Activated CD4-positive, alpha-beta T cell treated with anti-CD3 and anti-CD28 coated beads, Interleukin-2, amount 10 ng/mL, durations not matched to agents 24 days and 14 days (primary cell): ENCODE results near the gene NARF. TPM values are rescaled to one million over a fixed set of nuclear protein-coding genes. Genes with fewer than 3 reads are reported as not detected.
"Not testable (repeated sequence)": the region's sequence is repeated elsewhere in the genome, so short reads cannot be mapped to it uniquely, and the experiment has no call there.

Experiments
- DNase-seq: peaks from one replicate; pipeline ENCODE4 v3.0.0; 2022
- H3K27ac Mint-ChIP-seq: one replicate; pipeline ENCODE4 v1.8.0; 2022; ENCODE audit warnings: mild to moderate bottlenecking, mixed read lengths
- H3K27me3 Mint-ChIP-seq: one replicate; pipeline ENCODE4 v1.8.0; 2022; ENCODE audit warnings: mixed read lengths
- H3K36me3 Mint-ChIP-seq: one replicate; pipeline ENCODE4 v1.8.0; 2022; ENCODE audit warnings: low read depth, mild to moderate bottlenecking, mixed read lengths
- H3K4me1 Mint-ChIP-seq: one replicate; pipeline ENCODE4 v1.8.0; 2021; ENCODE audit warnings: mixed read lengths
- H3K4me3 Mint-ChIP-seq: one replicate; pipeline ENCODE4 v1.8.0; 2022; ENCODE audit warnings: mild to moderate bottlenecking, moderate library complexity, mixed read lengths
- H3K9me3 Mint-ChIP-seq: one replicate; pipeline ENCODE4 v1.8.0; 2021; ENCODE audit warnings: mixed read lengths
- intact Hi-C: fragments of 100-400 bp; cut with micrococcal nuclease; formaldehyde crosslinking; loops from one replicate; pipeline ENCODE4 v1.15.1; 2023
- total RNA-seq: library from RNA; stranded (reverse); gene quantifications from 2 replicates; pipeline ENCODE4 v1.2.3, GENCODE V29; 2022

The NARF gene
- total RNA-seq, 1 donor from 2014 or later, result 101 TPM

- not testable (repeated sequence) for H3K27me3 Mint-ChIP-seq, H3K9me3 Mint-ChIP-seq, H3K27ac Mint-ChIP-seq, DNase-seq
- Mint-ChIP-seq H3K4me3 (peak overlapping the region; percentile 34), H3K4me1 (peaks cover 52% of the 10 kb centered on the region), H3K36me3 (peaks cover 52% of the 10 kb centered on the region)
- intact Hi-C loops, result loop anchor here (2.0 to 10.0 kb wide), 5 partner anchors 35 to 295 kb away; partner anchors contain the start of genes FOXK2 and TBCD
Observed at GRCh38 chr17:82459936-82460335, 1.4 kb downstream of the NARF start.

- Mint-ChIP-seq H3K4me1 (peaks cover 54% of the 10 kb centered on the region), H3K4me3 (peak overlapping the region; percentile 29), H3K27ac (peak overlapping the region; percentile 62), H3K27me3 (no peaks in the 10 kb centered on the region), H3K36me3 (peaks cover 65% of the 10 kb centered on the region), H3K9me3 (no peaks in the 10 kb centered on the region)
- intact Hi-C loops, result no loop called here
- DNase-seq, result no peak
Observed at GRCh38 chr17:82461827-82462524, 3.4 kb downstream of the NARF start.

- intact Hi-C loops, result no loop called here
- peak overlapping the region; percentile 37 for H3K27ac Mint-ChIP-seq
- H3K4me3 Mint-ChIP-seq, result no peak overlapping the region
- no peaks in the 10 kb centered on the region for H3K27me3 Mint-ChIP-seq
- peaks cover 43% of the 10 kb centered on the region for H3K4me1 Mint-ChIP-seq
- H3K9me3 Mint-ChIP-seq, result no peaks in the 10 kb centered on the region
- H3K36me3 Mint-ChIP-seq, result peaks cover 63% of the 10 kb centered on the region
- DNase-seq, result no peak
Observed at GRCh38 chr17:82463391-82463790, 4.8 kb downstream of the NARF start.

- Mint-ChIP-seq H3K27ac (peak overlapping the region; percentile 37), H3K4me1 (peaks cover 47% of the 10 kb centered on the region), H3K4me3 (no peak overlapping the region), H3K36me3 (peaks cover 70% of the 10 kb centered on the region), H3K27me3 (no peaks in the 10 kb centered on the region), H3K9me3 (no peaks in the 10 kb centered on the region)
- DNase-seq, result no peak
- intact Hi-C loops, result no loop called here
Observed at GRCh38 chr17:82463925-82464566, 5.5 kb downstream of the NARF start.

- Mint-ChIP-seq H3K4me3 (no peak overlapping the region), H3K27me3 (no peaks in the 10 kb centered on the region), H3K4me1 (peaks cover 47% of the 10 kb centered on the region), H3K36me3 (peaks cover 71% of the 10 kb centered on the region), H3K27ac (peak overlapping the region; percentile 43), H3K9me3 (no peaks in the 10 kb centered on the region)
- no peak for DNase-seq
- intact Hi-C loops, result no loop called here
Observed at GRCh38 chr17:82464567-82464929, 6.0 kb downstream of the NARF start.

GRCh38 chr17:82465023-82465603 is 6.6 kb downstream of the NARF start:
- intact Hi-C loops, result no loop called here
- no peaks in the 10 kb centered on the region for H3K27me3 Mint-ChIP-seq
- DNase-seq, result peak; percentile 75
- no peak overlapping the region for H3K4me3 Mint-ChIP-seq
- H3K27ac Mint-ChIP-seq, result peak overlapping the region; percentile 43
- H3K4me1 Mint-ChIP-seq, result peaks cover 45% of the 10 kb centered on the region
- H3K9me3 Mint-ChIP-seq, result no peaks in the 10 kb centered on the region
- H3K36me3 Mint-ChIP-seq, result peaks cover 71% of the 10 kb centered on the region

GRCh38 chr17:82468692-82469091 is 10.2 kb downstream of the NARF start:
- H3K4me1 Mint-ChIP-seq, result peaks cover 22% of the 10 kb centered on the region
- H3K9me3 Mint-ChIP-seq, result no peaks in the 10 kb centered on the region
- intact Hi-C loops, result no loop called here
- H3K27ac Mint-ChIP-seq, result peak overlapping the region; percentile 75
- H3K27me3 Mint-ChIP-seq, result no peaks in the 10 kb centered on the region
- no peak for DNase-seq
- H3K36me3 Mint-ChIP-seq, result peaks cover 53% of the 10 kb centered on the region
- H3K4me3 Mint-ChIP-seq, result no peak overlapping the region

- Mint-ChIP-seq H3K4me3 (no peak overlapping the region), H3K27ac (no peak overlapping the region), H3K4me1 (peaks cover 10% of the 10 kb centered on the region), H3K27me3 (no peaks in the 10 kb centered on the region), H3K36me3 (peaks cover 50% of the 10 kb centered on the region), H3K9me3 (no peaks in the 10 kb centered on the region)
- DNase-seq, result no peak
- intact Hi-C loops, result no loop called here
Observed at GRCh38 chr17:82470065-82470464, 11.5 kb downstream of the NARF start.

- intact Hi-C loops, result loop anchor here (5.0 kb wide), 1 partner anchor 78 kb away; no protein-coding TSS in a partner anchor
- Mint-ChIP-seq H3K4me1 (peaks cover 12% of the 10 kb centered on the region), H3K27me3 (no peaks in the 10 kb centered on the region), H3K36me3 (peaks cover 47% of the 10 kb centered on the region), H3K27ac (no peak overlapping the region), H3K4me3 (no peak overlapping the region), H3K9me3 (no peaks in the 10 kb centered on the region)
- DNase-seq, result no peak
Observed at GRCh38 chr17:82474223-82475010, 15.9 kb downstream of the NARF start.

- intact Hi-C loops, result loop anchor here (5.0 kb wide), 1 partner anchor 77 kb away; no protein-coding TSS in a partner anchor
- Mint-ChIP-seq H3K4me1 (peaks cover 13% of the 10 kb centered on the region), H3K9me3 (no peaks in the 10 kb centered on the region), H3K36me3 (peaks cover 48% of the 10 kb centered on the region), H3K4me3 (no peak overlapping the region), H3K27me3 (no peaks in the 10 kb centered on the region), H3K27ac (no peak overlapping the region)
- no peak for DNase-seq
Observed at GRCh38 chr17:82475458-82475857, 16.9 kb downstream of the NARF start.

- peaks cover 45% of the 10 kb centered on the region for H3K36me3 Mint-ChIP-seq
- no peak overlapping the region for H3K27ac Mint-ChIP-seq
- H3K4me3 Mint-ChIP-seq, result no peak overlapping the region
- no peak for DNase-seq
- H3K4me1 Mint-ChIP-seq, result peaks cover 13% of the 10 kb centered on the region
- H3K9me3 Mint-ChIP-seq, result no peaks in the 10 kb centered on the region
- no peaks in the 10 kb centered on the region for H3K27me3 Mint-ChIP-seq
- intact Hi-C loops, result loop anchor here (5.0 kb wide), 1 partner anchor 74 kb away; no protein-coding TSS in a partner anchor
Observed at GRCh38 chr17:82477934-82478333, 19.4 kb downstream of the NARF start.

- no peak for DNase-seq
- Mint-ChIP-seq H3K4me1 (peaks cover 13% of the 10 kb centered on the region), H3K27ac (no peak overlapping the region), H3K27me3 (no peaks in the 10 kb centered on the region), H3K9me3 (no peaks in the 10 kb centered on the region), H3K36me3 (peaks cover 46% of the 10 kb centered on the region), H3K4me3 (no peak overlapping the region)
- intact Hi-C loops, result loop anchor here (5.0 kb wide), 1 partner anchor 73 kb away; no protein-coding TSS in a partner anchor
Observed at GRCh38 chr17:82479602-82480001, 21.1 kb downstream of the NARF start.

GRCh38 chr17:82480318-82480717 is 21.8 kb downstream of the NARF start:
- Mint-ChIP-seq H3K9me3 (no peaks in the 10 kb centered on the region), H3K4me3 (no peak overlapping the region), H3K4me1 (peaks cover 15% of the 10 kb centered on the region), H3K27ac (no peak overlapping the region), H3K27me3 (no peaks in the 10 kb centered on the region), H3K36me3 (peaks cover 49% of the 10 kb centered on the region)
- no peak for DNase-seq
- intact Hi-C loops, result no loop called here
